ENCODE results near the gene COQ3.

- TF ChIP-seq TAF1 (IDR thresholded peaks at IDR 0.05; ENCODE audit: borderline replicate concordance, insufficient read depth, low read length) = no peak
- TF ChIP-seq POLR2AphosphoS5 (IDR thresholded peaks at IDR 0.05; ENCODE audit: low read depth, low read length) = no peak
- TF ChIP-seq SIN3A (IDR thresholded peaks at IDR 0.05; ENCODE audit: borderline replicate concordance, insufficient read depth, low read length) = no peak
Measured at GRCh38 chr6:99378636-99379035, 15.4 kb downstream of the COQ3 start.

All from PFSK-1 (cell line).